Measurements from ENCODE around the gene MAP3K7. TPM values are rescaled to one million over a fixed set of nuclear protein-coding genes. Genes with fewer than 3 reads are reported as not detected.

The MAP3K7 gene
- total and polyA plus RNA-seq, 10 donors: 15.6 to 56.9 (median 39.8) TPM

GRCh38 chr6:90483956-90484355 is 102.9 kb downstream of the MAP3K7 start:
- Histone ChIP-seq H3K27me3 (replicated peaks in 1 of 7) (no peaks in the 10 kb centered on the region), H3K9me3 (peaks cover 0 to 13% (median 0%) of the 10 kb centered on the region in 8 donors), H3K4me1 (peaks cover 3 to 9% (median 7%) of the 10 kb centered on the region in 6 donors), H3K36me3 (no peaks in the 10 kb centered on the region), H3K27ac (no peak overlapping the region), H3K4me3 (no peak overlapping the region)
- TF ChIP-seq CTCF (IDR thresholded peaks at IDR 0.05 in 8 of 11, conservative IDR thresholded peaks at IDR 0.05 in 3 of 11): no peak
- no peak for TF ChIP-seq POLR2A (IDR thresholded peaks at IDR 0.05)
- TF ChIP-seq POLR2AphosphoS5 (IDR thresholded peaks at IDR 0.05): no peak
- DNase-seq: no peak
- 85 to 96% (median 94%) methylated on average over 9 of the region's 9 CpGs for WGBS, 5 donors
- intact Hi-C loops (cut with DNase I; ENCODE audit: low total_unique reads): no loop called here

GRCh38 chr6:90483116-90483839 is 103.6 kb downstream of the MAP3K7 start:
- peaks cover 0 to 13% (median 0%) of the 10 kb centered on the region in 8 donors for H3K9me3 ChIP-seq
- intact Hi-C loops (cut with DNase I; ENCODE audit: low total_unique reads): no loop called here
- no peak for TF ChIP-seq CTCF (IDR thresholded peaks at IDR 0.05 in 8 of 11, conservative IDR thresholded peaks at IDR 0.05 in 3 of 11)
- TF ChIP-seq POLR2A (IDR thresholded peaks at IDR 0.05): no peak
- TF ChIP-seq POLR2AphosphoS5 (IDR thresholded peaks at IDR 0.05): no peak
- H3K4me3 ChIP-seq: no peak overlapping the region
- no peaks in the 10 kb centered on the region for H3K36me3 ChIP-seq
- H3K27ac ChIP-seq: no peak overlapping the region
- no peaks in the 10 kb centered on the region for H3K27me3 ChIP-seq (replicated peaks in 1 of 7)
- WGBS, 5 donors: 84 to 96% (median 91%) methylated on average over 8 of the region's 8 CpGs
- peaks cover 4 to 15% (median 11%) of the 10 kb centered on the region in 6 donors for H3K4me1 ChIP-seq
- DNase-seq: no peak

GRCh38 chr6:90480666-90481065 is 106.2 kb downstream of the MAP3K7 start:
- Histone ChIP-seq H3K27ac (no peak overlapping the region), H3K27me3 (replicated peaks in 1 of 7) (no peaks in the 10 kb centered on the region), H3K9me3 (peaks cover 0 to 5% (median 0%) of the 10 kb centered on the region in 8 donors), H3K4me3 (no peak overlapping the region), H3K36me3 (no peaks in the 10 kb centered on the region), H3K4me1 (peaks cover 4 to 16% (median 11%) of the 10 kb centered on the region in 6 donors)
- 79 to 92% (median 87%) methylated on average over 4 of the region's 4 CpGs for WGBS, 5 donors
- intact Hi-C loops (cut with DNase I; ENCODE audit: low total_unique reads): no loop called here
- DNase-seq: no peak
- TF ChIP-seq CTCF (IDR thresholded peaks at IDR 0.05 in 8 of 11, conservative IDR thresholded peaks at IDR 0.05 in 3 of 11) (no peak), POLR2A (IDR thresholded peaks at IDR 0.05) (no peak), POLR2AphosphoS5 (IDR thresholded peaks at IDR 0.05) (no peak)

DNA sequence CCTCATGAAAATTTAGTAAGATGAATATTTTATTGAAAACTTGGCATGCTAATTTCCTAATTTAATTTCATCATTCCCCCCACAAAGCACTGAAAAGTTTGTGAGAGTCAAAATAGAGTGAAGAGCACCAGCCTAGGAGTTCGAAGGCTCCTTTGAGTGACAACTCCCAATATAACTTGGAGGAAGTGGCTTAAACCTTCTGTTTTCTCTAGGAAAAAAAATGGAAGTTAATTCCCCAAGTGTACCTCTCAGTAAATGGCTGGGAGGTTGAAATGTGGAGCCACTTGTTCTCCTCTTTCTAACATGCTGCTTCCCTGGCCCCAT is 107.3 kb downstream of the MAP3K7 start:
- Histone ChIP-seq H3K9me3 (peaks cover 0 to 4% (median 0%) of the 10 kb centered on the region in 8 donors), H3K4me1 (peaks cover 4 to 16% (median 11%) of the 10 kb centered on the region in 6 donors), H3K36me3 (no peaks in the 10 kb centered on the region), H3K4me3 (no peak overlapping the region), H3K27ac (no peak overlapping the region), H3K27me3 (replicated peaks in 1 of 7) (no peaks in the 10 kb centered on the region)
- DNase-seq: no peak
- 64 to 87% (median 73%) methylated on average over 1 of the region's 1 CpG for WGBS, 5 donors
- TF ChIP-seq CTCF (IDR thresholded peaks at IDR 0.05 in 8 of 11, conservative IDR thresholded peaks at IDR 0.05 in 3 of 11) (peak in 6 of 11 experiments; percentile 14 to 65 (median 28)), POLR2A (IDR thresholded peaks at IDR 0.05) (no peak)
- intact Hi-C loops (cut with DNase I; ENCODE audit: low total_unique reads): loop anchor here (2.0 to 10.0 kb wide), 2 partner anchors 185 to 539 kb away; partner anchors contain the start of gene BACH2
